Neural cell (in vitro differentiated cells): ENCODE results near the gene MIEF1. TPM values are rescaled to one million over a fixed set of nuclear protein-coding genes. Genes with fewer than 3 reads are reported as not detected.

ENCODE experiments used
- H2AFZ ChIP-seq: fragments of 200-600, 300-800 bp; sonication (generic), shearing (Covaris generic); 2 replicates; pipeline ENCODE4 v1.6.0; 2014; ENCODE audit warnings: low read depth, mild to moderate bottlenecking, antibody characterized with exemption, low read length, moderate library complexity
- H3F3A ChIP-seq: fragments of 200-600 bp; shearing (Covaris generic); 2 replicates; pipeline ENCODE4 v1.6.1; 2016; ENCODE audit warnings: mild to moderate bottlenecking, moderate library complexity, mixed read lengths, antibody characterized with exemption, low read length; ENCODE audit not compliant: insufficient read depth, poor library complexity, severe bottlenecking
- H3K27ac ChIP-seq: fragments of 200-600, 300-800 bp; sonication (generic), shearing (Covaris generic); 2 replicates; pipeline ENCODE4 v1.5.1; 2014; ENCODE audit warnings: mild to moderate bottlenecking, low read length, moderate library complexity
- H3K27me3 ChIP-seq: fragments of 300-800, 200-600 bp; sonication (generic), shearing (Covaris generic); 2 replicates; pipeline ENCODE4 v1.6.0; 2014; ENCODE audit warnings: mild to moderate bottlenecking, low read depth, low read length, moderate library complexity; ENCODE audit not compliant: insufficient read depth
- H3K36me3 ChIP-seq: fragments of 300-800, 200-600 bp; sonication (generic), shearing (Covaris generic); 2 replicates; pipeline ENCODE4 v1.5.1; 2014; ENCODE audit warnings: mild to moderate bottlenecking, antibody characterized with exemption, low read length, moderate library complexity; ENCODE audit not compliant: insufficient read depth
- H3K4me2 ChIP-seq: fragments of 300-800, 200-600 bp; sonication (generic), shearing (Covaris generic); 2 replicates; pipeline ENCODE4 v1.6.0; 2014; ENCODE audit warnings: mild to moderate bottlenecking, low read length
- H3K4me3 ChIP-seq: fragments of 300-800, 200-600 bp; sonication (generic), shearing (Covaris generic); 2 replicates; pipeline ENCODE4 v1.5.1; 2014; ENCODE audit warnings: mild to moderate bottlenecking, low read length, moderate library complexity
- H3K79me2 ChIP-seq: fragments of 200-600 bp; shearing (Covaris generic); replicated peaks from 2 replicates; pipeline ENCODE4 v1.6.0; 2014; ENCODE audit warnings: mild to moderate bottlenecking, low read length, moderate library complexity; ENCODE audit not compliant: insufficient read depth
- H3K9ac ChIP-seq: fragments of 300-800, 200-600 bp; sonication (generic), shearing (Covaris generic); 2 replicates; pipeline ENCODE4 v1.6.1; 2016; ENCODE audit warnings: mild to moderate bottlenecking, low read length, mixed read lengths
- H3K9me2 ChIP-seq: fragments of 200-600 bp; shearing (Covaris generic); 2 replicates; pipeline ENCODE4 v1.6.1; 2016; ENCODE audit warnings: mild to moderate bottlenecking, low read length, mixed read lengths; ENCODE audit not compliant: insufficient read depth
- H3K9me3 ChIP-seq: fragments of 200-600, 300-800 bp; sonication (generic), shearing (Covaris generic); 2 replicates; pipeline ENCODE4 v1.6.1; 2016; ENCODE audit warnings: mild to moderate bottlenecking, mixed run types, low read length, moderate library complexity, mixed read lengths
- H4K20me1 ChIP-seq: fragments of 200-600 bp; shearing (Covaris generic); 2 replicates; pipeline ENCODE4 v1.6.1; 2016; ENCODE audit warnings: mild to moderate bottlenecking, mixed run types; ENCODE audit not compliant: insufficient read depth
- EP300 ChIP-seq: fragments of 450-650 bp; conservative IDR thresholded peaks from 2 replicates; pipeline ENCODE4 v1.6.1; 2014; ENCODE audit warnings: antibody characterized with exemption, mild to moderate bottlenecking, moderate library complexity; ENCODE audit not compliant: poor library complexity, severe bottlenecking
- EZH2 ChIP-seq: fragments of 200-600, 300-800 bp; shearing (Covaris generic), sonication (generic); IDR thresholded peaks from 2 replicates; pipeline ENCODE4 v1.6.1; 2014; ENCODE audit warnings: antibody characterized with exemption, low read length, borderline replicate concordance, mild to moderate bottlenecking; ENCODE audit not compliant: insufficient read depth, poor library complexity, severe bottlenecking
- MXI1 ChIP-seq: fragments of 450-650 bp; conservative IDR thresholded peaks from 2 replicates; pipeline ENCODE4 v1.6.1; 2014; ENCODE audit warnings: antibody characterized with exemption, mild to moderate bottlenecking; ENCODE audit not compliant: poor library complexity, severe bottlenecking
- POLR2AphosphoS5 ChIP-seq: IDR thresholded peaks from 2 replicates; pipeline ENCODE4 v1.6.1; 2012
- RAD21 ChIP-seq: fragments of 450-650 bp; conservative IDR thresholded peaks from 2 replicates; pipeline ENCODE4 v1.6.1; 2014; ENCODE audit warnings: antibody characterized with exemption, mild to moderate bottlenecking, moderate library complexity
- SMC3 ChIP-seq: fragments of 450-650 bp; conservative IDR thresholded peaks from 2 replicates; pipeline ENCODE4 v1.6.1; 2014; ENCODE audit warnings: antibody characterized with exemption, mild to moderate bottlenecking, moderate library complexity; ENCODE audit not compliant: poor library complexity
- TAF1 ChIP-seq: IDR thresholded peaks from 2 replicates; pipeline ENCODE4 v1.6.1; 2012; ENCODE audit warnings: low read depth
- polyA plus RNA-seq: library from polyadenylated mRNA; depleted of rRNA; stranded (reverse); fragments of >200 nt; gene quantifications from 2 replicates; pipeline ENCODE4 v1.2.3, GENCODE V29; 2014
- TF ChIP-seq, protein P1 (sequence below): IDR thresholded peaks from 2 replicates; pipeline ENCODE4 v1.6.1; 2012; ENCODE audit warnings: borderline replicate concordance
- TF ChIP-seq, protein P2 (sequence below): fragments of 450-650 bp; IDR thresholded peaks from 2 replicates; pipeline ENCODE4 v1.5.1; 2014; ENCODE audit warnings: antibody characterized with exemption, mild to moderate bottlenecking, moderate library complexity; ENCODE audit not compliant: poor library complexity, severe bottlenecking

Gene MIEF1
- polyA plus RNA-seq, 1 donor from 2014 or later: 19.8 TPM

DNA sequence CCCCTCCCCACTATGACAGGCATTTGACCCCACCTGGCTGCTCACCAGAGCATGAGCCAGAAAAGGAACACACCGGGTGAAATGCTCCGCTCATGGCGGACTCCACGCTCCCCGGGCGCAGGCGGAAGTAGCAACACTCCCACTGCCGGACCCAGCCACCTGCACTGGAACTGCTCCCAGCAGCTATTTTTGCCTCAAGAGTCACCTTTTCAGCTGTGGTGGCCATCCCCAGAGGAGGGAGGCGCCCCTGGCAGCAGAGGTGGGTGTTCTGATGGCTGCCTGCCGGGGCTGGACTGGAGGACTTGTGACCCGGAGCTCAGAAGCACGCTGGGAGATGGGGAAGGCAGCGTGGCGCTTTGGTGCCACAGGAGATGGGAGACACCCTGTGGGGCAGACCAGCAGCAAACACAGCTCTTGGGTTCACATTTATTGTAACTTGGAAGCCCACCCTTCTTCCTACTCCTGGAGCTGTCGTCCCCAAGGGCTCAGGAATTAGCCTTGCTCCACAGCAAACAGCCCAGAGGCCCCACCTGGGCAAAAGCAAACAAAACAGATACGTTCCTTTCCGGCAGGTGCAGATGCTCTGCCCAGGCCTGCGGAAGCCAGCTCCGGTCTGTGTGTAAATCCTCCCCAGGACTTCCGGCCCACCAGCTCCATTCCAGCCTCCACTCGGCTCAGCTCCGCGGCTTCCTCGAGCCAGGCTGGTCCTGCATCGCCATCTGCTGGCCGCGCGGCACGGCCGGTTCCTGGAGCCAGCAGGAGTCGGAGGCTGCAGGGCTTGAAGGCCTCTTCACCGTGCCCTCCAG is 26.8 kb downstream of the MIEF1 start:
- TF ChIP-seq EP300 (peak; percentile 64), RAD21 (peak; percentile 94), EZH2 (no peak), SMC3 (peak; percentile 93), POLR2AphosphoS5 (peak; percentile 30), MXI1 (peak; percentile 54), TAF1 (no peak)
- TF ChIP-seq, protein P1, sequence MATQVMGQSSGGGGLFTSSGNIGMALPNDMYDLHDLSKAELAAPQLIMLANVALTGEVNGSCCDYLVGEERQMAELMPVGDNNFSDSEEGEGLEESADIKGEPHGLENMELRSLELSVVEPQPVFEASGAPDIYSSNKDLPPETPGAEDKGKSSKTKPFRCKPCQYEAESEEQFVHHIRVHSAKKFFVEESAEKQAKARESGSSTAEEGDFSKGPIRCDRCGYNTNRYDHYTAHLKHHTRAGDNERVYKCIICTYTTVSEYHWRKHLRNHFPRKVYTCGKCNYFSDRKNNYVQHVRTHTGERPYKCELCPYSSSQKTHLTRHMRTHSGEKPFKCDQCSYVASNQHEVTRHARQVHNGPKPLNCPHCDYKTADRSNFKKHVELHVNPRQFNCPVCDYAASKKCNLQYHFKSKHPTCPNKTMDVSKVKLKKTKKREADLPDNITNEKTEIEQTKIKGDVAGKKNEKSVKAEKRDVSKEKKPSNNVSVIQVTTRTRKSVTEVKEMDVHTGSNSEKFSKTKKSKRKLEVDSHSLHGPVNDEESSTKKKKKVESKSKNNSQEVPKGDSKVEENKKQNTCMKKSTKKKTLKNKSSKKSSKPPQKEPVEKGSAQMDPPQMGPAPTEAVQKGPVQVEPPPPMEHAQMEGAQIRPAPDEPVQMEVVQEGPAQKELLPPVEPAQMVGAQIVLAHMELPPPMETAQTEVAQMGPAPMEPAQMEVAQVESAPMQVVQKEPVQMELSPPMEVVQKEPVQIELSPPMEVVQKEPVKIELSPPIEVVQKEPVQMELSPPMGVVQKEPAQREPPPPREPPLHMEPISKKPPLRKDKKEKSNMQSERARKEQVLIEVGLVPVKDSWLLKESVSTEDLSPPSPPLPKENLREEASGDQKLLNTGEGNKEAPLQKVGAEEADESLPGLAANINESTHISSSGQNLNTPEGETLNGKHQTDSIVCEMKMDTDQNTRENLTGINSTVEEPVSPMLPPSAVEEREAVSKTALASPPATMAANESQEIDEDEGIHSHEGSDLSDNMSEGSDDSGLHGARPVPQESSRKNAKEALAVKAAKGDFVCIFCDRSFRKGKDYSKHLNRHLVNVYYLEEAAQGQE: no peak
- TF ChIP-seq, protein P2, sequence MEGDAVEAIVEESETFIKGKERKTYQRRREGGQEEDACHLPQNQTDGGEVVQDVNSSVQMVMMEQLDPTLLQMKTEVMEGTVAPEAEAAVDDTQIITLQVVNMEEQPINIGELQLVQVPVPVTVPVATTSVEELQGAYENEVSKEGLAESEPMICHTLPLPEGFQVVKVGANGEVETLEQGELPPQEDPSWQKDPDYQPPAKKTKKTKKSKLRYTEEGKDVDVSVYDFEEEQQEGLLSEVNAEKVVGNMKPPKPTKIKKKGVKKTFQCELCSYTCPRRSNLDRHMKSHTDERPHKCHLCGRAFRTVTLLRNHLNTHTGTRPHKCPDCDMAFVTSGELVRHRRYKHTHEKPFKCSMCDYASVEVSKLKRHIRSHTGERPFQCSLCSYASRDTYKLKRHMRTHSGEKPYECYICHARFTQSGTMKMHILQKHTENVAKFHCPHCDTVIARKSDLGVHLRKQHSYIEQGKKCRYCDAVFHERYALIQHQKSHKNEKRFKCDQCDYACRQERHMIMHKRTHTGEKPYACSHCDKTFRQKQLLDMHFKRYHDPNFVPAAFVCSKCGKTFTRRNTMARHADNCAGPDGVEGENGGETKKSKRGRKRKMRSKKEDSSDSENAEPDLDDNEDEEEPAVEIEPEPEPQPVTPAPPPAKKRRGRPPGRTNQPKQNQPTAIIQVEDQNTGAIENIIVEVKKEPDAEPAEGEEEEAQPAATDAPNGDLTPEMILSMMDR: peak; percentile 99
- H3K9me2 ChIP-seq: no peaks in the 10 kb centered on the region
- peaks cover 44% of the 10 kb centered on the region for H3K79me2 ChIP-seq
- H3K27ac ChIP-seq: no peak overlapping the region
- H2AFZ ChIP-seq: no peak overlapping the region
- no peaks in the 10 kb centered on the region for H3K27me3 ChIP-seq
- peak overlapping the region; percentile 54 for H3K4me3 ChIP-seq
- no peaks in the 10 kb centered on the region for H3K9me3 ChIP-seq
- H3F3A ChIP-seq: no peaks in the 10 kb centered on the region
- peaks cover 21% of the 10 kb centered on the region for H4K20me1 ChIP-seq
- H3K36me3 ChIP-seq: no peaks in the 10 kb centered on the region
- H3K4me2 ChIP-seq: peak overlapping the region; percentile 8
- H3K9ac ChIP-seq: peak overlapping the region; percentile 42

DNA sequence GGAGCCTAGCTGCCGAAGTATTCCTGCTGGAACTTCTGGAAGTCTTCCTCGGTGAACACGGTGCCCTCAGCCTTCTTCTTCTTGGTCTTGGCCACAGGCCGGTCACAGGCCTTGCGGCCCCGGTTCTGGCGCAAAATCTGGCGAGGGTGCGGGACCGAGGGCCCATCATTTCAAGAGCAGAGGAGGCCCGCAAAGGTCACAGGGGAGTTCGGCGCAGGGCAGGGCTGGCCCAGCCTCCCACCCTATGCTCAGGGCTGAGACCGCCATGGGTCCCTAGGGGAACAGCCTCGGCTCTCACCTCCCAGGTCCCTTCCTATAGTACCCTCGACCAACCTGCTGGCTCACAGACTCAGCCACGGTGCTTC is 27.4 kb downstream of the MIEF1 start:
- H3K27ac ChIP-seq: no peak overlapping the region
- TF ChIP-seq RAD21: no peak
- TF ChIP-seq, protein P2: no peak
- TF ChIP-seq EZH2: no peak
- no peak for TF ChIP-seq POLR2AphosphoS5
- no peak for TF ChIP-seq TAF1
- no peak for TF ChIP-seq MXI1
- no peak for TF ChIP-seq EP300
- TF ChIP-seq SMC3: no peak
- TF ChIP-seq, protein P1: no peak
- no peak overlapping the region for H3K4me2 ChIP-seq
- no peaks in the 10 kb centered on the region for H3K9me3 ChIP-seq
- peaks cover 18% of the 10 kb centered on the region for H4K20me1 ChIP-seq
- no peaks in the 10 kb centered on the region for H3F3A ChIP-seq
- peak overlapping the region; percentile 42 for H3K9ac ChIP-seq
- no peak overlapping the region for H2AFZ ChIP-seq
- H3K4me3 ChIP-seq: peak overlapping the region; percentile 54
- no peaks in the 10 kb centered on the region for H3K36me3 ChIP-seq
- no peaks in the 10 kb centered on the region for H3K9me2 ChIP-seq
- H3K79me2 ChIP-seq: peaks cover 38% of the 10 kb centered on the region
- H3K27me3 ChIP-seq: no peaks in the 10 kb centered on the region
